Endothelial cell (in vitro differentiated cells): ENCODE data around the gene MRPS26. TPM values are rescaled to one million over a fixed set of nuclear protein-coding genes. Genes with fewer than 3 reads are reported as not detected.

Source experiments
- DNase-seq: peaks from one replicate; pipeline ENCODE4 v3.0.0; 2021; ENCODE audit warnings: low spot score
- H3K27ac Mint-ChIP-seq: one replicate; pipeline ENCODE4 v1.8.0; 2021; ENCODE audit warnings: mixed read lengths, inconsistent platforms; ENCODE audit not compliant: unreplicated experiment
- H3K27me3 Mint-ChIP-seq: one replicate; pipeline ENCODE4 v1.8.0; 2021; ENCODE audit warnings: mild to moderate bottlenecking, moderate library complexity, mixed read lengths, inconsistent platforms; ENCODE audit not compliant: unreplicated experiment
- H3K36me3 Mint-ChIP-seq: one replicate; pipeline ENCODE4 v1.8.0; 2021; ENCODE audit warnings: mild to moderate bottlenecking, low read depth, mixed read lengths, inconsistent platforms; ENCODE audit not compliant: unreplicated experiment
- H3K4me1 Mint-ChIP-seq: one replicate; pipeline ENCODE4 v1.8.0; 2021; ENCODE audit warnings: mild to moderate bottlenecking, mixed read lengths, inconsistent platforms; ENCODE audit not compliant: unreplicated experiment
- H3K4me3 Mint-ChIP-seq: one replicate; pipeline ENCODE4 v1.8.0; 2021; ENCODE audit warnings: mild to moderate bottlenecking, mixed read lengths, inconsistent platforms; ENCODE audit not compliant: unreplicated experiment
- H3K9me3 Mint-ChIP-seq: one replicate; pipeline ENCODE4 v1.8.0; 2021; ENCODE audit warnings: mixed read lengths, inconsistent platforms; ENCODE audit not compliant: unreplicated experiment
- long read RNA-seq: library from polyadenylated mRNA; unstranded; transcript quantifications from one replicate; pipeline ENCODE4 v2.0.0, GENCODE V29; 2020; ENCODE audit not compliant: unreplicated experiment
- total RNA-seq: library from RNA; stranded (reverse); fragmentation: NEBNext Ultra II Directional; extraction: Animal tissue kit (Norgen Biotek cat#: 25700); gene quantifications from one replicate; pipeline ENCODE4 v1.2.1, GENCODE V29; 2021; ENCODE audit not compliant: unreplicated experiment
- TF ChIP-seq, protein P1 (sequence below): fragments of 200-600 bp; sonication (generic); IDR thresholded peaks from one replicate; pipeline ENCODE4 v1.5.0; 2021; ENCODE audit warnings: antibody characterized with exemption; ENCODE audit not compliant: unreplicated experiment

Gene MRPS26
- 28.9 TPM for total RNA-seq
- long read RNA-seq, transcript MRPS26-201 (4 exons, 1,127 nt): major isoform, 41 of 48 reads
- long read RNA-seq, partial matches to known transcripts: 5 of 48 reads
- long read RNA-seq, other reads (novel, unspliced or antisense): 2 of 48 reads

DNA sequence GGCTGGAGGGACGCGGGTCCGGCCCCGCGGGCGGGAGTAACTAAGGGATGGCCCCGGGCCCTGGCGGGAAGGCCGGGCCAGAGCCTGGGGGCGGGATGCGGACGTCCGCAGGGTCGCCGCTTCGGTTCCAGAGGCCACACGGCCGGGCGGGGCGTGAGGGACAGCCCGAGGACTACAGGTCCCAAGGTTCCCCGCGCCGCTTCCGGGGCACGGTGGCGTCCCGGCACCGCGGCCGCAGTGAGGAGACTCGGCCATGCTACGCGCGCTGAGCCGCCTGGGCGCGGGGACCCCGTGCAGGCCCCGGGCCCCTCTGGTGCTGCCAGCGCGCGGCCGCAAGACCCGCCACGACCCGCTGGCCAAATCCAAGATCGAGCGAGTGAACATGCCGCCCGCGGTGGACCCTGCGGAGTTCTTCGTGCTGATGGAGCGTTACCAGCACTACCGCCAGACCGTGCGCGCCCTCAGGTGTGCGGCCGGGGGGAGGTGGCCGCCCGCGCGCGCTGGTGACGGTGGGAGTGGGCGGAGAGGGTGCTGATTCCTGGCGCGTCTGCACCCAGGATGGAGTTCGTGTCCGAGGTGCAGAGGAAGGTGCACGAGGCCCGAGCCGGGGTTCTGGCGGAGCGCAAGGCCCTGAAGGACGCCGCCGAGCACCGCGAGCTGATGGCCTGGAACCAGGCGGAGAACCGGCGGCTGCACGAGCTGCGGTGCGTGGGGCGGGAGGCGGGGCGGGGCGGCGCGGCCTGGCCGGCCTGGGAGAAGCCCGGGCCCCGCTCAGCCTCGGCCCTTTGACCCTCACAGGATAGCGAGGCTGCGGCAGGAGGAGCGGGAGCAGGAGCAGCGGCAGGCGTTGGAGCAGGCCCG is at the start of gene MRPS26:
Gene MRPS26, plus strand, starts transcription at position 237 of the 861 bp plus-strand sequence. Its CDS starts 17 bp downstream, at position 254.
- Mint-ChIP-seq H3K27me3 (peaks cover 10% of the 10 kb centered on the region), H3K9me3 (no peaks in the 10 kb centered on the region), H3K4me1 (peaks cover 23% of the 10 kb centered on the region), H3K4me3 (peak within 1 kb of the TSS; percentile 94), H3K27ac (peak within 1 kb of the TSS; percentile 54), H3K36me3 (peaks cover 16% of the 10 kb centered on the region)
- DNase-seq: peak; percentile 87
- TF ChIP-seq, protein P1, sequence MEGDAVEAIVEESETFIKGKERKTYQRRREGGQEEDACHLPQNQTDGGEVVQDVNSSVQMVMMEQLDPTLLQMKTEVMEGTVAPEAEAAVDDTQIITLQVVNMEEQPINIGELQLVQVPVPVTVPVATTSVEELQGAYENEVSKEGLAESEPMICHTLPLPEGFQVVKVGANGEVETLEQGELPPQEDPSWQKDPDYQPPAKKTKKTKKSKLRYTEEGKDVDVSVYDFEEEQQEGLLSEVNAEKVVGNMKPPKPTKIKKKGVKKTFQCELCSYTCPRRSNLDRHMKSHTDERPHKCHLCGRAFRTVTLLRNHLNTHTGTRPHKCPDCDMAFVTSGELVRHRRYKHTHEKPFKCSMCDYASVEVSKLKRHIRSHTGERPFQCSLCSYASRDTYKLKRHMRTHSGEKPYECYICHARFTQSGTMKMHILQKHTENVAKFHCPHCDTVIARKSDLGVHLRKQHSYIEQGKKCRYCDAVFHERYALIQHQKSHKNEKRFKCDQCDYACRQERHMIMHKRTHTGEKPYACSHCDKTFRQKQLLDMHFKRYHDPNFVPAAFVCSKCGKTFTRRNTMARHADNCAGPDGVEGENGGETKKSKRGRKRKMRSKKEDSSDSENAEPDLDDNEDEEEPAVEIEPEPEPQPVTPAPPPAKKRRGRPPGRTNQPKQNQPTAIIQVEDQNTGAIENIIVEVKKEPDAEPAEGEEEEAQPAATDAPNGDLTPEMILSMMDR: no peak

DNA sequence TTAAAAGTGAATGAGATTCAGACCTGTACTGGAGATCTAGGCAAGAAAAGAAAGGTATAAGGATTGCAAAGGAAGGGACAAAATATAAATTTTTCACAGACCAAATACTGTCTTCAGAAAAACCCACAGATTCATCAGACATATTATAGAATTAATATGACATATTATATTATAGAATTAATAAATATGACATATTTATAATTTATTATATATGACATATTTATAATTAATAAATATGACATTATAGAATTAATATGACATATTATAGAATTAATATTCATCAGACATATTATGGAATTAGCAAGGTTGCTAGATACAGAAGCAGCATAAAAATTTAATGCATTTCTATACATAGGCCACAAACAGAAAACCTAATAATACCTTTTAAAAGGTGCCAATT is 47.1 kb upstream of the MRPS26 start:
- no peaks in the 10 kb centered on the region for H3K4me1 Mint-ChIP-seq

DNA sequence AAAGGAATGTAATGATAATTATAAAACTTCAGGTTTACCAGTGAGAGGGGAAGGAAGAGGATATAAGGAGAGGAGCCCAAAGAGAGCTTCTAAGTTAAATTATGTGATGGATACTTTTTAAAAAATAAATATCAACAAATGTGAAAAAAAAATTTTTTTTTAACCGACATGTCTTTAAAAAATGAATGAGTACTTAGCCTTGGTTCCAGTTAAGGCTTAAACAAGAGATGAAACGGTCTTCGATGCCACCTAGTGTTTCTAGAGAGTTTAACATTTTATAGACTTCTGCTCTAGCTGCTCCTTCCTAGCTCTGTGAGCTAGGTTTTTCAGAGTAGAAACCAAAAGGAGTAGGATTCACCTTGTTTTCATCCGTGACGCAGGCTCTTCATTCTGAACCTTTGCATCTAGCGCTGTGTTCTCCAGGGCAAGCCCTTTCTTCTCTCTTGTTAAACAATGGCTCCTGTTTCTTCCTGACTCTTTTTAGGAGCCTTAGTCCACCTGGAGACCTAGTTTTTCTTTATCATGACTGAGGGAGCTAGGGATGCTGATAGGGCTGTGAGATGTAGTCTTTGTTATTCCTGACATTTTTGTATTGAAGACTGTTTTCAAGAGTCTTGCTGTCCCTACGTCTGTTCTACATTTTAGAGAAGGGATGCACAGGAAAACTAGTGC is 44.9 kb upstream of the MRPS26 start:
- H3K9me3 Mint-ChIP-seq: no peaks in the 10 kb centered on the region
- H3K4me3 Mint-ChIP-seq: no peak overlapping the region
- TF ChIP-seq, protein P1: peak; percentile 29
- H3K27me3 Mint-ChIP-seq: no peaks in the 10 kb centered on the region
- H3K27ac Mint-ChIP-seq: no peak overlapping the region
- H3K4me1 Mint-ChIP-seq: no peaks in the 10 kb centered on the region
- no peaks in the 10 kb centered on the region for H3K36me3 Mint-ChIP-seq
- no peak for DNase-seq

More for the DNA sequence above, 47.1 kb upstream of the MRPS26 start:
- no peaks in the 10 kb centered on the region for H3K27me3 Mint-ChIP-seq
- H3K27ac Mint-ChIP-seq: no peak overlapping the region
- TF ChIP-seq, protein P1: no peak
- peaks cover 5% of the 10 kb centered on the region for H3K36me3 Mint-ChIP-seq
- H3K9me3 Mint-ChIP-seq: no peaks in the 10 kb centered on the region
- no peak for DNase-seq
- no peak overlapping the region for H3K4me3 Mint-ChIP-seq

DNA sequence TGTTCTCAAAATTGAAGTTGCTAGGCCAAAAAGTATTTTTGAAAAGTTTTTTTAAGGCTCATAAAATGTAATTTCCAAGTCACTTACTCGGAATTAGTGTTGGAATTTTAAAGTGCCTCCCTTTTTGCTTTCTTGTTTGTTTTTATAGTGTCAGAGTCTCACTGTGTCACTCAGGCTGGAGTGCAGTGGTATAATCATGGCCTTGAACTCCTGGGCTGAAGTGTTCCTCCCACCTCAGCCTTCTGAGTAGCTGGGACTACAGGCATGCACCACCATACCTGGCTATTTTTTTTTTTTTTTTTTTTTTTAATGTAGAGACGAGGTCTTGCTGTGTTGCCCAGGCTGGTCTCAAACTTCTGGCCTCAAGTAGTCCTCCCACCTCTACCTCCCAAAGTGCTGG is 42.4 kb upstream of the MRPS26 start:
- no peak for DNase-seq
- TF ChIP-seq, protein P1: no peak
- peaks cover 8% of the 10 kb centered on the region for H3K36me3 Mint-ChIP-seq
- no peaks in the 10 kb centered on the region for H3K9me3 Mint-ChIP-seq
- no peak overlapping the region for H3K27ac Mint-ChIP-seq
- H3K4me1 Mint-ChIP-seq: no peaks in the 10 kb centered on the region
- H3K4me3 Mint-ChIP-seq: no peak overlapping the region
- no peaks in the 10 kb centered on the region for H3K27me3 Mint-ChIP-seq
